ENCODE measurements around the gene REN.

DNA sequence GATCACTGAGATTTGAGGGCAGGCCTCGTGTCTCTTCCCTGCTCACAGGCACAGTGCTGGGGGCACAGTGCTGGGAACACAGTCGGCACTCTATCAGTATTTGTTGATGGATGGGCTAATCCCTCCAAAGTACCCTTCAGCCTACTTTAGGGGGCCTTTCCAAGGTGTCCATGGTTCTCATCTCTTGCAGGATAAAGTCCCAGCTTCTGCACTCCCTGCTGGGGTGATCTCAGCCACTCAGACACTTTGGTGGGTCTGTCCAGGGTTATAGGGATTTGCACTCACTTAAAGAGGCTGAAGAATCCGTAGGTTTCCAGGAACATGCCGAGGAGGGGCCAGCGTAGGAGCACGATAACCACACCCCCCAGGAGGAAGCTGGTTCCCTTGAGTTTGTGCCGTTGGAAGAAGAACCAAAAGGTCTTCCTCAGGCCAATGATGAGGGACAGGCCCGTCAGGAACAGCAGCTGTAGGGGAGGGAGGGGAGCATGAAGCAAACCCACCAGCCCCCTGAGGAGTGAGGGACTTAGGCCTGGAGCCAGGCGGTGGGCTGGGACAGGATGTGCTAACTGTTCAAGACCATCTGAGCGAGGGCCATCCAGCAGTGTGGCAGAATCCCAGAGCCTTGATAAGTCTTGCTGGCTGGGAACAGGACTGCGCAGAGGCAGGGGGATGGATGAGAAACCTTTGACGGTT lies 35.4 kb upstream of the REN start:
- TF ChIP-seq RAD21 (IDR thresholded peaks at IDR 0.05) (no peak), RXRA (IDR thresholded peaks at IDR 0.05) (no peak), SP1 (IDR thresholded peaks at IDR 0.05) (no peak)
- TF ChIP-seq, protein P1, sequence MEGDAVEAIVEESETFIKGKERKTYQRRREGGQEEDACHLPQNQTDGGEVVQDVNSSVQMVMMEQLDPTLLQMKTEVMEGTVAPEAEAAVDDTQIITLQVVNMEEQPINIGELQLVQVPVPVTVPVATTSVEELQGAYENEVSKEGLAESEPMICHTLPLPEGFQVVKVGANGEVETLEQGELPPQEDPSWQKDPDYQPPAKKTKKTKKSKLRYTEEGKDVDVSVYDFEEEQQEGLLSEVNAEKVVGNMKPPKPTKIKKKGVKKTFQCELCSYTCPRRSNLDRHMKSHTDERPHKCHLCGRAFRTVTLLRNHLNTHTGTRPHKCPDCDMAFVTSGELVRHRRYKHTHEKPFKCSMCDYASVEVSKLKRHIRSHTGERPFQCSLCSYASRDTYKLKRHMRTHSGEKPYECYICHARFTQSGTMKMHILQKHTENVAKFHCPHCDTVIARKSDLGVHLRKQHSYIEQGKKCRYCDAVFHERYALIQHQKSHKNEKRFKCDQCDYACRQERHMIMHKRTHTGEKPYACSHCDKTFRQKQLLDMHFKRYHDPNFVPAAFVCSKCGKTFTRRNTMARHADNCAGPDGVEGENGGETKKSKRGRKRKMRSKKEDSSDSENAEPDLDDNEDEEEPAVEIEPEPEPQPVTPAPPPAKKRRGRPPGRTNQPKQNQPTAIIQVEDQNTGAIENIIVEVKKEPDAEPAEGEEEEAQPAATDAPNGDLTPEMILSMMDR (IDR thresholded peaks at IDR 0.05; ENCODE audit: low read depth, low read length, missing input control), result no peak
- TF ChIP-seq, protein P2, sequence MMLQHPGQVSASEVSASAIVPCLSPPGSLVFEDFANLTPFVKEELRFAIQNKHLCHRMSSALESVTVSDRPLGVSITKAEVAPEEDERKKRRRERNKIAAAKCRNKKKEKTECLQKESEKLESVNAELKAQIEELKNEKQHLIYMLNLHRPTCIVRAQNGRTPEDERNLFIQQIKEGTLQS (IDR thresholded peaks at IDR 0.05), result no peak

Data from liver (tissue), 3 donors.